ENCODE measurements around the gene WHRN.

WHRN gene

DNA sequence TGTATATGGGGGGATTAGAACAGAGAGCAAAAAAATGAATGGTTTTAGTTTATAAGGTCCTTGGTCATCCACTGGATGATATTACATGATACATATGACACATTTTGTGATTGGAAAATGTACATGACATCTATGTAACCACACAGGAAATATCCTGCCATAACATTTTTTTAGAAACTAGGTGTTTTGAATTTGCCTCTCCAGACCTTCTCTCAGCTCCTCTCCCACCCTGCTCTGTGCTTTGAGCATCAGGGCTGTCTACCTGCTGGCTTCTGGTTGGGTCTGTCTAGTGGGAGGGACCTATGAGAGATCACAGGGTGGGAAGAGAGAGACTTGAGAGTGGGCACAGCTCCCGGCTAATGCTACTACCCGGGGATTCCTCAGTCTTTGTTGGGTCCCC, 141.8 kb downstream of the WHRN start:
- no peak for DNase-seq (ENCODE audit: low read depth)

DNA sequence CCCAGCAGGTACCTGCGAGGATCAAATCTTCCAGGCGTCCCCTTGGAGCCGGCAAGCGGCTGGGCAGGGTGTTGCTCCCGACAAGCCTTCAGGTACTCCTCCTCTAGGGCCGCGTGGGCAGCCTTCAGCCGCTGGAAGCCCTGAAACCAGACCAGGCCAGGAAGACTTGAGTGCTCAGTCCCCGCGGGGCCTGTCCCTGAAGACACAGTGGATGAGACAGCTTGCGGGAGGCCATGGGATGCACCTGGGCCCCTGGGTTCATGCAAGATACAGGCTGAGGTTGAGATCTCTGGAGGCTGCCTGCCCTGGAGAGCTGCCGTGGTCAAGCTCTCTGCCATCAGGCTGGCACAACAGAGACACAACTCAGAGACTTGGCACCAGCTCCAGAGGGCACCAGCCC, 142.9 kb downstream of the WHRN start:
- no peak for DNase-seq (ENCODE audit: low read depth)

DNA sequence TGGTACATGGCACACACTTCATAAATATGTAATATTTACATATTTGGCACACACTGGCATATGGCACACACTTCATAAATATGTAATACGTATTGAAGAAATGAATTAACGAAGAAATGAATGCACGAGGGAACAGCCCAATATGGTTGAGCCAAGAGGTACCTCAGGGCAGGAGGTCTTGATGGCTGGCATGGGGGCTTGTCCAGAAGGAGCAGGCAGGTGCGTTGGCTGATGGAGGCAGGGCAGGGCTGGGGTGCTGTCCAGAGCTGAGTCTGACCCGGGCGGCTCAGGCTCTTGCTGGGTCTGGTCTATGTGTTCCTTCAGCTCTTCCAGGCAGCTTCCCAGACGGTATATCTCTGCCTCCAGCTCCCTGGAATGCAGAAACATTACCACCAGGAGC, 143.7 kb downstream of the WHRN start:
- no peak for DNase-seq (ENCODE audit: low read depth)

DNA sequence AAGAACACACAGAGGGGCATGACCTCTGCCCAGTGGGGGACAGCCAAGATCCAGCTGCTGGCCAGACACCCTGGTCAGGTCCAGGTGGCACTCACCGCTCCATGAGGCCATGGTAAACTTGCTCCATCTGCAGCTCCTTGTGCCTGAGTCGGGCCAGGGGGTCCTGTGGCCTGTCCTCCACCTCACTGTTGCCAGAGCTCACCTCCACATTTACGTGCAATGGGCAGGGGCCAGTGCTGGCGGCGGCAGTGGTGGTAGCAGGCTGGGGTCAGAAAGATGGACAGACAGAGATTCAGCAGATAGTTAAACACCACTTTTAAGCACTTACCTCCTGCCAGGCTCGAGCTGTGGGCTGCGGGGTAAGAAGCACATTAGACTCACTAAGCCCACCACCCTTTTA, 145.5 kb downstream of the WHRN start:
- DNase-seq (ENCODE audit: low read depth): no peak

DNA sequence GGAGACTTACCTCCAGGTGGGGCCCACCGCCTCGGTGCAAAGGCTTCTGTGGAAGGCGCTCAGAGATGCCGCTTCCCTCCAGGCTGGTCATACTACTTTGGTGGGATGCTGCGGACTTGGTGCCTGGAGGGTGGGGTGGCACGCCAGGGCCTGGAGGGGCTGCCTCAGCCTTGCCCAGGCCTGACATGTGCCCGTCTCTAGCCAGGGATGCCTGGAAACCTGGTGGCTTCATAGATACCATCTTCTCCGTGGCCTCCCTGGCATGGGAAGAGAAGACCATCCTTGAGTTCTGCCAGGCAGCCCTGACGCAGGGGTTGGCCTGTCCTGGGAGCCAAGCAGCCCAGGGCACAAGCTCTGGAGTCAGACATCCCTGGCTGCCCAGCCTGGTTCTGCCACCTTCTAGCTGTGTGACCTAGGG, 147.4 kb downstream of the WHRN start:
- DNase-seq (ENCODE audit: low read depth): no peak

DNA sequence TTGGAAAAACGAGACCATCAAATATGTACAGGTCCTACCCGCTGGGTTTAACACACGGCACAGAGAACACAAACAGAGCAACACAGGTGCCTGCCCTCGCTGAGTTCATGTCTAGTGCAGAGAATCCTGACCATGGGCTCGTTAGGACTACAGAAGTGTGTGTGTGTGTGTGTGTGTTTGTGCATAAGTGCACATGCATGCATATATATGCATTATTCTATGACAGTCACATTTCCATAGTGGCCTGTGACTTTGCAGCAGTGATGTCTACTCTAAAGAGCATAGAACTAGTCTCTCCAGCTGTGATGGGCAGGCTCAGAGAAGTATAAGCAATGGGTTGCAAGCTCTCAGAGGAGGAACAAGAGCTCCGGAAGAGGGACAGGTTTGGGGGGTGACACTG, 147.9 kb downstream of the WHRN start:
- DNase-seq (ENCODE audit: low read depth): no peak

DNA sequence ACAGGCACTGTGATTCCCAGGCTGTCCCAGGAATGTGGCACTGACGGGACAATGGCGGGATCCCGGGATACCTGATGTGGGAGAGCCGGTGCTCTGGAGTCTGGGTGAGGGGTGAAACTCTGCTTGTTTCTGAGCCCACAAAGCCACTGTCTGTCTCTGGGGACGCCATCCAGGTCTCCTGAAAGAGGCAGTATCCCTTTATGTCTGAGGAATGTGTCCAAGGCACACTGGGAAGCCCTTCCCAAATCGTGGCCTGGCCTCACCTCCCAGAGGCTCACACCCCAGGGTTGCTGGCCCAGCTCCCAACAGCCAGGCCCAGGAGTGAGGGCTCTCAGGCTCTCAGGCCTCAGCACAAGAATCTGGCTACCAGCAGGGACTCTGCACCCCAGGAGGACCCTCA, 148.5 kb downstream of the WHRN start:
- no peak for DNase-seq (ENCODE audit: low read depth)

DNA sequence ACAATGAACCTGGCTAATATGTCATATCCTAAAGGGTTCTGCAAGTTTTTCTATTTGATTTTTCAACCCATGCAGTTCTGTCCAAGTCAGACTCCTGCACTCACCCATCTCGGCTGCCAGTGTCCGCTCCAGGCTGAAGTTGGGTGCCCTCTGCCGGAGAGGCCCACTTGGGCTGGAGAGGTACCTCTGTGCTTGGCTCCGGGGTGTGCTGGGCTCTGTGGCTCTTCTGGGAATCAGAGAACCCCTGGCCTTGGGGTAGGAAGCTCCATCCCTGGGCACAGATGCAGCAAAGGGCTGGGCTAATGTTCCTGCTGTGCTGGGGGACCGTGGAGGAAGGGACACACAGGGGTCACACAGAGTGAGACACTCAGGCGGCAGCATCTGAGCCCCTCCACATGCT, 149.5 kb downstream of the WHRN start:
- no peak for DNase-seq (ENCODE audit: low read depth)
